Measurements from ENCODE around the gene CD86.
"Not testable (repeated sequence)": the region's sequence is repeated elsewhere in the genome, so short reads cannot be mapped to it uniquely, and the experiment has no call there.

The CD86 gene, protein sequence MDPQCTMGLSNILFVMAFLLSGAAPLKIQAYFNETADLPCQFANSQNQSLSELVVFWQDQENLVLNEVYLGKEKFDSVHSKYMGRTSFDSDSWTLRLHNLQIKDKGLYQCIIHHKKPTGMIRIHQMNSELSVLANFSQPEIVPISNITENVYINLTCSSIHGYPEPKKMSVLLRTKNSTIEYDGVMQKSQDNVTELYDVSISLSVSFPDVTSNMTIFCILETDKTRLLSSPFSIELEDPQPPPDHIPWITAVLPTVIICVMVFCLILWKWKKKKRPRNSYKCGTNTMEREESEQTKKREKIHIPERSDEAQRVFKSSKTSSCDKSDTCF
- 67.8 to 288 (median 160) reads per million in 18 experiments for total RNA-seq

- peak; percentile 90 to 93 for DNase-seq
Observed at GRCh38 chr3:122055215-122055614, at the start of gene CD86. CD86 (plus strand) TSS chr3:122055362; CDS start chr3:122055490, 128 bp downstream.

DNA sequence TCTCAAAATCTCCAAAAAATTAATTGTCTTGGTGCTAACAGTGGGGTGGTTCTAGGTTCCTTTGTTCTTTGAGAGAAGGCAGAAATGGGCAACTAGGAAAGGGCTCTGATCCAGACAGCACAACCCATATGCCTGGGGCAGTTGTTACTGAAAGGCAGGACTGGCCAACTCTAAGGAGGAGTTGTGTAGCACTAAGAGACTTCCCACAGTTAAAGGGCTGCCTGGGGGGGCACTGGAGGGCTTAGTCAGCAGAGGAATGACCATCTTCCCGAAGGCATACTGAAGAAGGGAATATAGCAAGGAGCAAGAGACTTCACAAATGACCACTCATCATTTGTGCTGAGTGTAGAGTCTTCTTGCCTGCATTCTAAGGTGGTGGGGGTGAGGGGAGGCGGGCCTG is 48.9 kb upstream of the CD86 start:
- DNase-seq, result no peak

GRCh38 chr3:122008166-122008565 is 47.0 kb upstream of the CD86 start:
- DNase-seq, result no peak

- no peak for DNase-seq
Observed at GRCh38 chr3:122010506-122010905, 44.7 kb upstream of the CD86 start.

- DNase-seq, result no peak
Observed at GRCh38 chr3:122011396-122011795, 43.8 kb upstream of the CD86 start.

DNA sequence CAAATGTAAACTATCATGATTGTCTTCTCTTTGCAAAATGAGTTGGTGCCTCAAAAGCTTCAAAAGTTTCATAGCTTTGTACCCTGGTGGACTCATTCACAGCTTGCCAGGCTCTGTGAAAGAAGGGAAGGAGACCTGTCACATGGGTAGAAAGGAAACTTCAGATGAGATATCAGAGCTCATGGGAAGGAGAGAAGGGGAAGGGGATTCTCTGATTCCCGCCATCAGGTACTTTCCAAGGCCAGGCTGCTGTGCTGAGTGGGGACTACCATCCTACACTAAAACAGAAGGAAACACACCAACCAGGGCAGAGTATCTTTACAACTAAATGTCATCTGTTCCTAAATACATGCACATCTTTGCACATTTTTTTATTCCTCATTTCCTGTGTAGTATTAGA is 42.3 kb upstream of the CD86 start:
- DNase-seq, result no peak

DNA sequence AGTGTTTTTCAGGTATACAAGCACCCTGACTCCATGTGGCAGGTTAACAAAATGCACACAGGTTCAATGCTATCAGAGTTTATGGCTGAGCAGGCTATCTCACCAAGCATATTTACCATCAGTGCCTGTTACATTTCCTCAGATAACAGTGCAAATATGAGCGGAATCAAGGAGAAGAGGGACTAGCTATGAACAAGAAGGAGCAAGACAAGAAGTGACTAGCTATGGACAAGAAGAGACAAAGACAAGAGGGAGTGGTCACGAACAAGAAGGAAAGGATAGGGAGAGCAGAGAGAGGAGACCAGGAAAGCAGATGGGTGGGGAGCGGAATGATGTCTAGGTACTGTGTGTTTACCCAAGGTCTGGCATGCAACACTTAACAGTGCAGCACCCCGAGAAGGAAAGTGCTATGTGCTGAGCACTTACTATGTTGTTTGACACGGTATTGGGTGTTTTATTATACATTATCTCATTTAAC is 41.7 kb upstream of the CD86 start:
- no peak for DNase-seq

- no peak for DNase-seq
Observed at GRCh38 chr3:122014741-122015140, 40.4 kb upstream of the CD86 start.

DNA sequence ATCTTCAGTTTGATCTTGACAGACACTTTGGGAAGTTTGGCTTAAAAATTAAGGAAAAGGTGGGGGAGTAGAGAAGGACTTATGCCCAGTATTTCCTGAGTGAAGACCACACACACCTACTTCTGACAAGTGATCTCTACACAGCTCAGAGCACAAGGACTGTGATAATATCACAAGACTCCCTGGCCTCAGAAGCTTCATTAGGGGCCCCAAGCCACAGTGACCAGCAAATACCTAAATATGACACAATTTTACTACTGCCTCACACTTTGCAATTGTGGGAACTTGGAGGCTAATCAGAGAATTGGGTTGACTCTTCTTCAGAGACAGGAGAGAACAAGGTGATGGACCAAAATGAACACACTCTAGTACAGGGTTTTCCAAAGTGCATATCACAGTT is 35.7 kb upstream of the CD86 start:
- DNase-seq, result no peak

DNA sequence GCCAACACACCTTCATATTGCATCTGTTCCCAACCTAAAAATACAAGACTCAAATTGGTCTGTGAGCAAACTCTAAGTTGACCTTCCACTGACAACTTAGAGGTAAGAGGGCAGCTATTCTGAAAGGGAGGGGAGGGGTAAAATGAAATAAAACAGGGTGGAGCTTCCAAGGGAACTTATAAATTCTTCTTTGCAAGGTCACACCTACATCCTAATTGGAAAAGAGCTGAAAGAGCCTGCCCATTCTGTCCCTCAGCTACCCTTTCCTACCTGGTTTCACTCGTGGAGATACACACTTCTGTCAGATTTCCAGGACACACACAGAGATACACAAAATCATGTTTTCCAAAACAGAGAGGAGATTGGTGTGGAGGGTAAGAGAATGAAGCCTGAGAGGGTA is 34.1 kb upstream of the CD86 start:
- DNase-seq, result no peak

- DNase-seq, result no peak
Observed at GRCh38 chr3:122021811-122022401, 33.3 kb upstream of the CD86 start, which contains the start of gene ILDR1. ILDR1 (minus strand) TSS chr3:122022247; CDS start chr3:122022077, 170 bp downstream.

- DNase-seq, result peak; percentile 17 to 20
Observed at GRCh38 chr3:122023335-122023910, 31.7 kb upstream of the CD86 start.

DNA sequence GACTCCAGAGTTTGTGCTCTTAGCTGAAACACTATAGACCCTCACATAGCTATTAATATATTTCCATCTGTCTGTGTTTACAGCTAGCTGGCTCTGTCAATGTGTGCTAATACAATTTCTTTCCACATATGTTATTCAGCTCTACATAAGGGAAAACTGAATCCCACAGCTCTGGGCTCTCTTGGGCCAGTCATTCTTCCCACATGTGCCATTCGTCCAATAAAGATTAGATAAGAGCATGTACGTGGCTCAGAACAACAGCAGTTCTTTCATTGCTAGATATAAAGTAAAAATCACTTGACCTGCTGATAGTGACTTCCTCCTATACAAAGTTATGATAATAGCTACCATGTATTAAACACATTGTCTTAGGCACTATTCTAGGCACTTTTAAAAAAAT is 30.4 kb upstream of the CD86 start:
- no peak for DNase-seq

GRCh38 chr3:122025296-122025695 is 29.9 kb upstream of the CD86 start:
- no peak for DNase-seq

DNA sequence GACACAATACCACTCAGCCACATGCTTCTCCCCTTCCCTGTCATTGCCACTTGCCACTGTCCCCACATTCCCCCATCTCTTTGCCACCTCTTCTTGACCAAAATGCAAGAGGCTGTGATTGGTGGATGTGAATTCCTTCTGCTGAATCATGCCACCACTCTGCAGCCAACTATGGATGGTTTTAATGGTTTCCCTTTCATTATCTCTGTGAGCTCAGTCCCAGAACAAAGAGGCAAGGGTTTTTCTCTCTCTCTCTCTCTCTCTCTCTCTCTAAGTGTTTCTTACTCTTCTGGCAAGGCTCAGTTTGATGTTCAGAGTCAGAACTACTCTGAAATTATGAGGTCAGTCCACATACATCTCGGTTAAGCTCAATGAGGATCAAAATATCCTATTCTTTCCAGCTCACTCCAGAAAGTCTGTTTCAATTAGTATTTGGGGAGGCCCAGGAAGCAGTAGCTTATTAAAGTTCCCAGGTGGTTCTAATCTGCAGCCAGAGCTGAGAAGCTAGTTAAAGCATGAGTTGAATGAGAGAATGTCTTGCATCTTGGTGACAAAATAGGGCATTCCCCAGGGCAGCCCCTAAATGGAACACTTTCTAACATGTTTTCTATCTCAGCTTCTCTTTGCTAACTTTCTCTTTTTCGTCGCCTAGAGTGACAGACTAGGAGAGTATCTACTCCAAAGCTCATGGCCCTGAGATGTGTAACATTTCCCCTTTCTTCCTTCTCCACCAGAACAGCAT is 24.6 kb upstream of the CD86 start:
- no peak for DNase-seq

GRCh38 chr3:122031123-122031468 is 24.1 kb upstream of the CD86 start:
- no peak for DNase-seq

- no peak for DNase-seq
Observed at GRCh38 chr3:122032531-122032930, 22.6 kb upstream of the CD86 start.

- no peak for DNase-seq
Observed at GRCh38 chr3:122033023-122033422, 22.1 kb upstream of the CD86 start.

DNA sequence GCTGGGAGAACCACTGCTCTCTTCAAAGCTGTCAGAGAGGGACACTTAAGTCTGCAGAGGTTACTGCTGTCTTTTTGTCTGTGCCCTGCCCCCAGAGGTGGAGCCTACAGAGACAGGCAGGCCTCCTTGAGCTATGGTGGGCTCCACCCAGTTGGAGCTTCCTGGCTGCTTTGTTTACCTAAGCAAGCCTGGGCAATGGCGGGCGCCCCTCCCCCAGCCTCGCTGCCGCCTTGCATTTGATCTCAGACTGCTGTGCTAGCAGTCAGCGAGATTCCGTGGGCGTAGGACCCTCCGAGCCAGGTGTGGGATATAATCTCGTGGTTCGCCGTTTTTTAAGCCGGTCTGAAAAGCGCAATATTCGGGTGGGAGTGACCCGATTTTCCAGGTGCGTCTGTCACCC is 7.9 kb upstream of the CD86 start:
- not testable (repeated sequence) for DNase-seq

GRCh38 chr3:122047773-122048172 is 7.4 kb upstream of the CD86 start:
- DNase-seq, result not testable (repeated sequence)

- no peak for DNase-seq
Observed at GRCh38 chr3:122052968-122053367, 2.2 kb upstream of the CD86 start.

DNA sequence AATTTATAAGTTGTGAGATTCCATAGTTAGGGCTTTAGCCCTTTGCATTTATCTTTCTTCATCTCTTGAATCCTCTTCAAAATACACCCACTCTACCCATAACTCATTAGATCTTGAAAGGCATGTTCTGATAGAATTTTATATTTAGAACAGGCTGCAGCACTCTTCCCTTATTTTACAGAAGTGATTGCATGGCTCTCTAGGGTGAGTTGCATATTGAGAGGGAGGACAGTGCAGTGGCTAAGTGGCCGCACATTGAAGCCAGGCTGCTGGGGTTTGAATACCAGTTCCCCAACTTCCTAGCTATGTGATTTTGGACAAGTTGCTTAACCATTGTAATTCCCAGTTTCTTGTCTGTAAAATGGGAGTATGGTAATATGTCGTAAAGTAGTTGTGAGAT is 2.5 kb downstream of the CD86 start:
- DNase-seq, result peak; percentile 37 to 61

GRCh38 chr3:122058294-122058693 is 3.1 kb downstream of the CD86 start:
- no peak for DNase-seq
